Measurements from ENCODE around the gene OMA1. TPM values are rescaled to one million over a fixed set of nuclear protein-coding genes. Genes with fewer than 3 reads are reported as not detected.

The OMA1 gene
- polyA plus RNA-seq, 1 of the 3 experiments (the other 2 are of a cell fraction): 6.9 TPM

DNA sequence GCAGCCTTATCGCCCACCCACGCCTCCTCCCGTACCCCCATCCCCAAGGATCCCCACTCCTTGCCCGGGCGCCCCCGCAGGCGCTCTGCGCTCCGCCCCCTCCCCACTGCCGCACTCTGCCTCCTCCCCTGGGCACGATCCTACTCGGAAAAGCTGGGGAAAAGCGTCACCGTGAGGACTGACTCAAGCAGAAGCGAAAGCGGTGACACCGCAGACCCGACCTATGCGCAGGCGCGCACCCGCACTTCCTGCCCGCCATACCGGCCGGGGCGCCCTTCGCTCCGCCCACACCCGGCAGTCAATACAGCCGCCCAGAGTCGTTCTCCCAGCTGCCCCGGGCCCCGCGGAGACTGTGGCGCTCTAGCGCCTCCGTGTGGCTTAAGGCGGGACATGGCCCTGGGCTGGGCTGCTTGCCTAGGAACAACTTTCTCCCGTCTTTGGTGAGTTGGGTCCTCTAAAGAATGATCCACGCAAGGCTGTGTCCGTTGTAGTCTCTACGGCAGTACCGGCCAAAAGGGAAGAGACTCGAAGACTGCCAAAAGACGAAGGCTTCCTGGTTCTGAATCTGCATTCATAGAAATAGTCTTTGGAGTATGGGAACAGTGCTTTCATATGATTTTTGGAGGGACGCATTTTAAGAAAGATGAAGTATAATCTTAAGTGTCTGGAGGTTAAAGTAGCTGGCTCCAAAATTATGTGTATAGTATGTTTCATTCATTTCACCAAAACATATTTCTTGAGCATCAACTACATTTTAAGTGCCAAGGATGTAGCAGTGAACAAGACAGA is at the start of gene OMA1 (continued):
- TF ChIP-seq, protein P1, sequence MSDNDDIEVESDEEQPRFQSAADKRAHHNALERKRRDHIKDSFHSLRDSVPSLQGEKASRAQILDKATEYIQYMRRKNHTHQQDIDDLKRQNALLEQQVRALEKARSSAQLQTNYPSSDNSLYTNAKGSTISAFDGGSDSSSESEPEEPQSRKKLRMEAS (IDR thresholded peaks at IDR 0.05; ENCODE audit: low read depth): peak; percentile 47; the same call in 1 of the 2 replicates
- TF ChIP-seq GATA2 (CRISPR knock-in tag; IDR thresholded peaks at IDR 0.05): no peak
- peak; percentile 2; the same call in 1 of the 2 replicates for TF ChIP-seq MXI1 (IDR thresholded peaks at IDR 0.05; ENCODE audit: low read depth, low read length)
- no peak for TF ChIP-seq JUND (IDR thresholded peaks at IDR 0.05)
- TF ChIP-seq, protein P2, sequence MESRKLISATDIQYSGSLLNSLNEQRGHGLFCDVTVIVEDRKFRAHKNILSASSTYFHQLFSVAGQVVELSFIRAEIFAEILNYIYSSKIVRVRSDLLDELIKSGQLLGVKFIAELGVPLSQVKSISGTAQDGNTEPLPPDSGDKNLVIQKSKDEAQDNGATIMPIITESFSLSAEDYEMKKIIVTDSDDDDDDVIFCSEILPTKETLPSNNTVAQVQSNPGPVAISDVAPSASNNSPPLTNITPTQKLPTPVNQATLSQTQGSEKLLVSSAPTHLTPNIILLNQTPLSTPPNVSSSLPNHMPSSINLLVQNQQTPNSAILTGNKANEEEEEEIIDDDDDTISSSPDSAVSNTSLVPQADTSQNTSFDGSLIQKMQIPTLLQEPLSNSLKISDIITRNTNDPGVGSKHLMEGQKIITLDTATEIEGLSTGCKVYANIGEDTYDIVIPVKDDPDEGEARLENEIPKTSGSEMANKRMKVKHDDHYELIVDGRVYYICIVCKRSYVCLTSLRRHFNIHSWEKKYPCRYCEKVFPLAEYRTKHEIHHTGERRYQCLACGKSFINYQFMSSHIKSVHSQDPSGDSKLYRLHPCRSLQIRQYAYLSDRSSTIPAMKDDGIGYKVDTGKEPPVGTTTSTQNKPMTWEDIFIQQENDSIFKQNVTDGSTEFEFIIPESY (IDR thresholded peaks at IDR 0.05; ENCODE audit: borderline replicate concordance, low read depth): no peak
- TF ChIP-seq TAF1 (IDR thresholded peaks at IDR 0.05; ENCODE audit: borderline replicate concordance, low read depth, low read length): peak; percentile 46; the same call in 1 of the 2 replicates
- TF ChIP-seq SIN3A (IDR thresholded peaks at IDR 0.05; ENCODE audit: borderline replicate concordance, low read depth, low read length): 0 out of 2 replicates have a peak, but pooled peaks have one; percentile 40
- peak; percentile 48 for TF ChIP-seq GABPA (IDR thresholded peaks at IDR 0.05; ENCODE audit: low read depth)
- peak; percentile 75 for TF ChIP-seq YY1 (IDR thresholded peaks at IDR 0.05; ENCODE audit: low read depth)
- no peak; a peak in 1 of 4 replicates for TF ChIP-seq EP300 (IDR thresholded peaks at IDR 0.05; ENCODE audit: borderline replicate concordance in 1 of 2, low read depth in 1 of 2, low read length in 1 of 2)
- TF ChIP-seq NRF1 (IDR thresholded peaks at IDR 0.05; ENCODE audit: low read depth, low read length): peak; percentile 76

DNA sequence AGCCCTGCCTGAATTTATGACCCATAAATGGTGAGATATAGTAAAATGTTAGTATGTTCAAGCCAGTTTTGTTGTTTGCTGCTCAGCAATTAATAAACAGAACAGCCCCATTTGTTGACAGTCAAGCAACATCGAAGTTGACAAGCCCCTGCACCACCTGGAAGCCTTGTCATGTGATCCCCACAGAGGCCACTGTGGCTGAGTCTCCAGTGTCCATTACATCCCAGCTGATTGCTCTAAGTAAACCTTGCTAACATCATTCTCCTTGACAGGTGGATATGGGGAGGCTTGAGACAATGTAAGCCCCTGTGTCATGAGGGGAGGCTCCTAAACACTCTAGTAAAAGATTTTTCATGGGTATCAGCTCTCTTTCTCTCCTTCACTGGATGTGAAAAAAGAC is 48.0 kb upstream of the OMA1 start:
- no peaks in the 10 kb centered on the region for H3K27me3 ChIP-seq (ENCODE audit: insufficient read depth)
- no peak for DNase-seq
- no peak overlapping the region for H3K27ac ChIP-seq (ENCODE audit: low read depth in 2 of 2, low read length in 1 of 2)
- H3K9me3 ChIP-seq: no peaks in the 10 kb centered on the region
- POLR2A ChIA-PET: interaction anchor here (1.1 kb wide), 1 partner anchor 8 kb away, joined by 3 read pairs; no protein-coding TSS in a partner anchor
- no peak overlapping the region for H3K9ac ChIP-seq
- peaks cover 5 to 8% of the 10 kb centered on the region in 2 experiments; a peak in 3 of 4 replicates for H3K4me1 ChIP-seq (ENCODE audit: control insufficient read depth in 1 of 2, insufficient read depth in 2 of 2, low read depth in 1 of 2, low read length in 1 of 2)
- no peak overlapping the region for H3K4me2 ChIP-seq
- CTCF ChIA-PET: interaction anchor here (1.0 to 1.3 kb wide), 3 partner anchors 8 to 79 kb away, joined by 3 read pairs; no protein-coding TSS in a partner anchor
- no peaks in the 10 kb centered on the region for H3K9me2 ChIP-seq
- H4K20me1 ChIP-seq (ENCODE audit: insufficient read depth): no peaks in the 10 kb centered on the region
- H3K4me3 ChIP-seq (ENCODE audit: low read depth in 2 of 2, low read length in 1 of 2): no peak overlapping the region
- H3K79me2 ChIP-seq (ENCODE audit: insufficient read depth): no peaks in the 10 kb centered on the region
- peaks cover 10% of the 10 kb centered on the region for H3F3A ChIP-seq (replicated peaks; ENCODE audit: insufficient read depth)
- WGBS (ENCODE audit: low lambda C conversion rate): 33% methylated on average over 1 of the region's 1 CpG
- TF ChIP-seq, protein P3, sequence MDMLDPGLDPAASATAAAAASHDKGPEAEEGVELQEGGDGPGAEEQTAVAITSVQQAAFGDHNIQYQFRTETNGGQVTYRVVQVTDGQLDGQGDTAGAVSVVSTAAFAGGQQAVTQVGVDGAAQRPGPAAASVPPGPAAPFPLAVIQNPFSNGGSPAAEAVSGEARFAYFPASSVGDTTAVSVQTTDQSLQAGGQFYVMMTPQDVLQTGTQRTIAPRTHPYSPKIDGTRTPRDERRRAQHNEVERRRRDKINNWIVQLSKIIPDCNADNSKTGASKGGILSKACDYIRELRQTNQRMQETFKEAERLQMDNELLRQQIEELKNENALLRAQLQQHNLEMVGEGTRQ (IDR thresholded peaks at IDR 0.05; ENCODE audit: borderline replicate concordance, low read depth, low read length): no peak
- TF ChIP-seq ELF1 (IDR thresholded peaks at IDR 0.05) (no peak), FOSL2 (IDR thresholded peaks at IDR 0.05; ENCODE audit: borderline replicate concordance, low read depth) (no peak), MEF2A (IDR thresholded peaks at IDR 0.05; ENCODE audit: borderline replicate concordance, low read depth) (no peak), NRF1 (IDR thresholded peaks at IDR 0.05; ENCODE audit: low read depth, low read length) (no peak), JUND (IDR thresholded peaks at IDR 0.05) (no peak), GABPA (IDR thresholded peaks at IDR 0.05; ENCODE audit: low read depth) (no peak), TEAD4 (IDR thresholded peaks at IDR 0.05; ENCODE audit: borderline replicate concordance, insufficient read depth) (no peak), FOXM1 (IDR thresholded peaks at IDR 0.05; ENCODE audit: low read depth) (no peak), SMC3 (IDR thresholded peaks at IDR 0.05; ENCODE audit: low read depth, low read length) (no peak), EP300 (IDR thresholded peaks at IDR 0.05; ENCODE audit: borderline replicate concordance in 1 of 2, low read depth in 1 of 2, low read length in 1 of 2) (no peak), RFX5 (IDR thresholded peaks at IDR 0.05; ENCODE audit: low read length) (no peak), MXI1 (IDR thresholded peaks at IDR 0.05; ENCODE audit: low read depth, low read length) (no peak)
- TF ChIP-seq, protein P4, sequence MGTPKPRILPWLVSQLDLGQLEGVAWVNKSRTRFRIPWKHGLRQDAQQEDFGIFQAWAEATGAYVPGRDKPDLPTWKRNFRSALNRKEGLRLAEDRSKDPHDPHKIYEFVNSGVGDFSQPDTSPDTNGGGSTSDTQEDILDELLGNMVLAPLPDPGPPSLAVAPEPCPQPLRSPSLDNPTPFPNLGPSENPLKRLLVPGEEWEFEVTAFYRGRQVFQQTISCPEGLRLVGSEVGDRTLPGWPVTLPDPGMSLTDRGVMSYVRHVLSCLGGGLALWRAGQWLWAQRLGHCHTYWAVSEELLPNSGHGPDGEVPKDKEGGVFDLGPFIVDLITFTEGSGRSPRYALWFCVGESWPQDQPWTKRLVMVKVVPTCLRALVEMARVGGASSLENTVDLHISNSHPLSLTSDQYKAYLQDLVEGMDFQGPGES (IDR thresholded peaks at IDR 0.05; ENCODE audit: low read depth, low read length): no peak
- TF ChIP-seq, protein P2 (IDR thresholded peaks at IDR 0.05; ENCODE audit: borderline replicate concordance, low read depth): no peak
- no peak overlapping the region for H2AFZ ChIP-seq (ENCODE audit: low read depth)
- no peaks in the 10 kb centered on the region for H3K36me3 ChIP-seq (replicated peaks in 1 of 2; ENCODE audit: control insufficient read depth in 1 of 2, insufficient read depth in 2 of 2, low read length in 1 of 2)
